Panc1 (cell line): ENCODE measurements around the gene MAGI3.

Experiments used
- TF ChIP-seq, protein P1 (sequence below): fragments of 450-650 bp; IDR thresholded peaks from 2 replicates; pipeline ENCODE4 v1.5.1; 2017; ENCODE audit warnings: mild to moderate bottlenecking
- TF ChIP-seq, protein P2 (sequence below), 2 experiments: IDR thresholded peaks; 2 replicates each; pipeline ENCODE4 v1.6.1; 2011 to 2012; ENCODE audit warnings: low read depth in 2 of 2, control low read depth in 1 of 2, low read length in 1 of 2, mild to moderate bottlenecking in 1 of 2, moderate library complexity in 1 of 2; ENCODE audit not compliant: insufficient read depth in 1 of 2

DNA sequence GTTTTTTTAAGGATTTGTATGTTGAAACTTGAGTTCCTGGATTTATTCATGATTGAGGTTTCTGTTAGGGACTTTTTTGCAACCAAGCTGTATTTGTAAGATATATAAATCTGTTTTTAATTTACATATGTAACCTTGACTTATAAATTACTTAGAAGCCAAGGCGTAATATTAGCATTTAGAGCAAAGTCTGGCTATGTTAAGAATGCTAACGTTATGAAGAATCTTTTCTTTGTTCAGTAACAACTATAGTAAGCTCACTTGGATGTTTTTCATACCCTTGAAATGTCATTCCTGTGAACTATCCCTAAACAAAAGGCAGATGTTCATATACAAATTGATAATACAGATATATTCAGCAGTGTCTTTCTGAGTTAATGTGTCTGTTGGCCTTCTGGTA, 155.3 kb downstream of the MAGI3 start:
- TF ChIP-seq, protein P1, sequence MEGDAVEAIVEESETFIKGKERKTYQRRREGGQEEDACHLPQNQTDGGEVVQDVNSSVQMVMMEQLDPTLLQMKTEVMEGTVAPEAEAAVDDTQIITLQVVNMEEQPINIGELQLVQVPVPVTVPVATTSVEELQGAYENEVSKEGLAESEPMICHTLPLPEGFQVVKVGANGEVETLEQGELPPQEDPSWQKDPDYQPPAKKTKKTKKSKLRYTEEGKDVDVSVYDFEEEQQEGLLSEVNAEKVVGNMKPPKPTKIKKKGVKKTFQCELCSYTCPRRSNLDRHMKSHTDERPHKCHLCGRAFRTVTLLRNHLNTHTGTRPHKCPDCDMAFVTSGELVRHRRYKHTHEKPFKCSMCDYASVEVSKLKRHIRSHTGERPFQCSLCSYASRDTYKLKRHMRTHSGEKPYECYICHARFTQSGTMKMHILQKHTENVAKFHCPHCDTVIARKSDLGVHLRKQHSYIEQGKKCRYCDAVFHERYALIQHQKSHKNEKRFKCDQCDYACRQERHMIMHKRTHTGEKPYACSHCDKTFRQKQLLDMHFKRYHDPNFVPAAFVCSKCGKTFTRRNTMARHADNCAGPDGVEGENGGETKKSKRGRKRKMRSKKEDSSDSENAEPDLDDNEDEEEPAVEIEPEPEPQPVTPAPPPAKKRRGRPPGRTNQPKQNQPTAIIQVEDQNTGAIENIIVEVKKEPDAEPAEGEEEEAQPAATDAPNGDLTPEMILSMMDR = no peak
- TF ChIP-seq, protein P2, sequence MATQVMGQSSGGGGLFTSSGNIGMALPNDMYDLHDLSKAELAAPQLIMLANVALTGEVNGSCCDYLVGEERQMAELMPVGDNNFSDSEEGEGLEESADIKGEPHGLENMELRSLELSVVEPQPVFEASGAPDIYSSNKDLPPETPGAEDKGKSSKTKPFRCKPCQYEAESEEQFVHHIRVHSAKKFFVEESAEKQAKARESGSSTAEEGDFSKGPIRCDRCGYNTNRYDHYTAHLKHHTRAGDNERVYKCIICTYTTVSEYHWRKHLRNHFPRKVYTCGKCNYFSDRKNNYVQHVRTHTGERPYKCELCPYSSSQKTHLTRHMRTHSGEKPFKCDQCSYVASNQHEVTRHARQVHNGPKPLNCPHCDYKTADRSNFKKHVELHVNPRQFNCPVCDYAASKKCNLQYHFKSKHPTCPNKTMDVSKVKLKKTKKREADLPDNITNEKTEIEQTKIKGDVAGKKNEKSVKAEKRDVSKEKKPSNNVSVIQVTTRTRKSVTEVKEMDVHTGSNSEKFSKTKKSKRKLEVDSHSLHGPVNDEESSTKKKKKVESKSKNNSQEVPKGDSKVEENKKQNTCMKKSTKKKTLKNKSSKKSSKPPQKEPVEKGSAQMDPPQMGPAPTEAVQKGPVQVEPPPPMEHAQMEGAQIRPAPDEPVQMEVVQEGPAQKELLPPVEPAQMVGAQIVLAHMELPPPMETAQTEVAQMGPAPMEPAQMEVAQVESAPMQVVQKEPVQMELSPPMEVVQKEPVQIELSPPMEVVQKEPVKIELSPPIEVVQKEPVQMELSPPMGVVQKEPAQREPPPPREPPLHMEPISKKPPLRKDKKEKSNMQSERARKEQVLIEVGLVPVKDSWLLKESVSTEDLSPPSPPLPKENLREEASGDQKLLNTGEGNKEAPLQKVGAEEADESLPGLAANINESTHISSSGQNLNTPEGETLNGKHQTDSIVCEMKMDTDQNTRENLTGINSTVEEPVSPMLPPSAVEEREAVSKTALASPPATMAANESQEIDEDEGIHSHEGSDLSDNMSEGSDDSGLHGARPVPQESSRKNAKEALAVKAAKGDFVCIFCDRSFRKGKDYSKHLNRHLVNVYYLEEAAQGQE (IDR thresholded peaks at IDR 0.05; ENCODE audit: insufficient read depth in 1 of 2, low read depth in 2 of 2, low read length in 1 of 2) = no peak
